ENCODE measurements around the gene CRTC1. TPM values are rescaled to one million over a fixed set of nuclear protein-coding genes. Genes with fewer than 3 reads are reported as not detected.
A peak's percentile ranks its signal among the peaks of the same experiment; 100 is the strongest.

The CRTC1 gene
- total RNA-seq, 1 experiment from 2014 or later, result 12.3 TPM

- Mint-ChIP-seq H3K27ac (peak overlapping the region; percentile 82), H3K4me1 (peaks cover under 1% of the 10 kb centered on the region; the same call in 1 of the 2 replicates), H3K27me3 (ENCODE audit: low read depth) (no peaks in the 10 kb centered on the region), H3K9me3 (no peaks in the 10 kb centered on the region), H3K4me3 (no peak overlapping the region), H3K36me3 (no peaks in the 10 kb centered on the region)
- CTCF ChIA-PET, result interaction anchor here (1.0 to 1.9 kb wide), 4 partner anchors 116 to 261 kb away, joined by 4 to 5 read pairs (median 4); no protein-coding TSS in a partner anchor
- POLR2A ChIA-PET, result no interaction called here
- DNase-seq (ENCODE audit: low spot score) (no peak), ATAC-seq (peak; percentile 43)
- no peak for TF ChIP-seq ZNF232 (CRISPR knock-in tag; IDR thresholded peaks at IDR 0.05)
- no peak for TF ChIP-seq ZNF121 (CRISPR knock-in tag; IDR thresholded peaks at IDR 0.05)
- TF ChIP-seq IRF1 (CRISPR knock-in tag; IDR thresholded peaks at IDR 0.05), result no peak
- TF ChIP-seq, protein P1, sequence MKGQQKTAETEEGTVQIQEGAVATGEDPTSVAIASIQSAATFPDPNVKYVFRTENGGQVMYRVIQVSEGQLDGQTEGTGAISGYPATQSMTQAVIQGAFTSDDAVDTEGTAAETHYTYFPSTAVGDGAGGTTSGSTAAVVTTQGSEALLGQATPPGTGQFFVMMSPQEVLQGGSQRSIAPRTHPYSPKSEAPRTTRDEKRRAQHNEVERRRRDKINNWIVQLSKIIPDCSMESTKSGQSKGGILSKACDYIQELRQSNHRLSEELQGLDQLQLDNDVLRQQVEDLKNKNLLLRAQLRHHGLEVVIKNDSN (CRISPR knock-in tag; IDR thresholded peaks at IDR 0.05), result no peak
- TF ChIP-seq NR3C1 (CRISPR knock-in tag; conservative IDR thresholded peaks at IDR 0.05; ENCODE audit: low read depth), result no peak
- no peak for TF ChIP-seq NR2C2 (CRISPR knock-in tag; IDR thresholded peaks at IDR 0.05)
- TF ChIP-seq ETV6 (CRISPR knock-in tag; IDR thresholded peaks at IDR 0.05), result no peak
- TF ChIP-seq, protein P2, sequence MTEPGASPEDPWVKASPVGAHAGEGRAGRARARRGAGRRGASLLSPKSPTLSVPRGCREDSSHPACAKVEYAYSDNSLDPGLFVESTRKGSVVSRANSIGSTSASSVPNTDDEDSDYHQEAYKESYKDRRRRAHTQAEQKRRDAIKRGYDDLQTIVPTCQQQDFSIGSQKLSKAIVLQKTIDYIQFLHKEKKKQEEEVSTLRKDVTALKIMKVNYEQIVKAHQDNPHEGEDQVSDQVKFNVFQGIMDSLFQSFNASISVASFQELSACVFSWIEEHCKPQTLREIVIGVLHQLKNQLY (CRISPR knock-in tag; IDR thresholded peaks at IDR 0.05), result no peak
- TF ChIP-seq HMGA2 (CRISPR knock-in tag; IDR thresholded peaks at IDR 0.05), result no peak
- TF ChIP-seq, protein P3, sequence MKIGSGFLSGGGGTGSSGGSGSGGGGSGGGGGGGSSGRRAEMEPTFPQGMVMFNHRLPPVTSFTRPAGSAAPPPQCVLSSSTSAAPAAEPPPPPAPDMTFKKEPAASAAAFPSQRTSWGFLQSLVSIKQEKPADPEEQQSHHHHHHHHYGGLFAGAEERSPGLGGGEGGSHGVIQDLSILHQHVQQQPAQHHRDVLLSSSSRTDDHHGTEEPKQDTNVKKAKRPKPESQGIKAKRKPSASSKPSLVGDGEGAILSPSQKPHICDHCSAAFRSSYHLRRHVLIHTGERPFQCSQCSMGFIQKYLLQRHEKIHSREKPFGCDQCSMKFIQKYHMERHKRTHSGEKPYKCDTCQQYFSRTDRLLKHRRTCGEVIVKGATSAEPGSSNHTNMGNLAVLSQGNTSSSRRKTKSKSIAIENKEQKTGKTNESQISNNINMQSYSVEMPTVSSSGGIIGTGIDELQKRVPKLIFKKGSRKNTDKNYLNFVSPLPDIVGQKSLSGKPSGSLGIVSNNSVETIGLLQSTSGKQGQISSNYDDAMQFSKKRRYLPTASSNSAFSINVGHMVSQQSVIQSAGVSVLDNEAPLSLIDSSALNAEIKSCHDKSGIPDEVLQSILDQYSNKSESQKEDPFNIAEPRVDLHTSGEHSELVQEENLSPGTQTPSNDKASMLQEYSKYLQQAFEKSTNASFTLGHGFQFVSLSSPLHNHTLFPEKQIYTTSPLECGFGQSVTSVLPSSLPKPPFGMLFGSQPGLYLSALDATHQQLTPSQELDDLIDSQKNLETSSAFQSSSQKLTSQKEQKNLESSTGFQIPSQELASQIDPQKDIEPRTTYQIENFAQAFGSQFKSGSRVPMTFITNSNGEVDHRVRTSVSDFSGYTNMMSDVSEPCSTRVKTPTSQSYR (CRISPR knock-in tag; IDR thresholded peaks at IDR 0.05), result no peak
- no peak for TF ChIP-seq ESRRA (CRISPR knock-in tag; IDR thresholded peaks at IDR 0.05; ENCODE audit: borderline replicate concordance)
- no peak for TF ChIP-seq ZNF263 (CRISPR knock-in tag; IDR thresholded peaks at IDR 0.05; ENCODE audit: low read depth)
- no peak for TF ChIP-seq JUN (CRISPR knock-in tag; IDR thresholded peaks at IDR 0.05)
- TF ChIP-seq ZBTB21 (CRISPR knock-in tag; IDR thresholded peaks at IDR 0.05; ENCODE audit: borderline replicate concordance), result no peak
Measured at GRCh38 chr19:18730885-18731513, 47.5 kb downstream of the CRTC1 start.

- Mint-ChIP-seq H3K27ac (peak overlapping the region; percentile 82; the same call in 1 of the 2 replicates), H3K9me3 (no peaks in the 10 kb centered on the region), H3K36me3 (no peaks in the 10 kb centered on the region), H3K4me3 (no peak overlapping the region), H3K4me1 (no peaks in the 10 kb centered on the region; the same call in 1 of the 2 replicates), H3K27me3 (ENCODE audit: low read depth) (no peaks in the 10 kb centered on the region)
- DNase-seq (ENCODE audit: low spot score) (no peak), ATAC-seq (no peak)
- TF ChIP-seq PRRX2 (CRISPR knock-in tag; IDR thresholded peaks at IDR 0.05) (no peak), GABPB1 (CRISPR knock-in tag; IDR thresholded peaks at IDR 0.05) (0 out of 2 replicates have a peak, but pooled peaks have one; percentile 26)
- CTCF ChIA-PET, result interaction anchor here (1.0 to 1.3 kb wide), 2 partner anchors 116 to 137 kb away, joined by 4 to 5 read pairs; no protein-coding TSS in a partner anchor
- POLR2A ChIA-PET, result interaction anchor here (0.7 kb wide), 1 partner anchor 133 kb away, joined by 5 read pairs; no protein-coding TSS in a partner anchor
Measured at GRCh38 chr19:18731562-18732008, 48.1 kb downstream of the CRTC1 start.

- POLR2A ChIA-PET, result no interaction called here
- no peak overlapping the region for H3K4me3 Mint-ChIP-seq
Measured at GRCh38 chr19:18733196-18733647, 49.7 kb downstream of the CRTC1 start.

More at GRCh38 chr19:18733196-18733647, 49.7 kb downstream of the CRTC1 start:
- TF ChIP-seq ERG (CRISPR knock-in tag; IDR thresholded peaks at IDR 0.05), result no peak
- no peak for TF ChIP-seq MXD4 (CRISPR knock-in tag; IDR thresholded peaks at IDR 0.05; ENCODE audit: borderline replicate concordance)
- no peak for TF ChIP-seq IRF2 (CRISPR knock-in tag; IDR thresholded peaks at IDR 0.05; ENCODE audit: borderline replicate concordance, low read depth)
- no peak for TF ChIP-seq JUN (CRISPR knock-in tag; IDR thresholded peaks at IDR 0.05)
- TF ChIP-seq ZNF263 (CRISPR knock-in tag; IDR thresholded peaks at IDR 0.05; ENCODE audit: low read depth), result no peak
- TF ChIP-seq GABPB1 (CRISPR knock-in tag; IDR thresholded peaks at IDR 0.05), result no peak
- TF ChIP-seq ZBTB21 (CRISPR knock-in tag; IDR thresholded peaks at IDR 0.05; ENCODE audit: borderline replicate concordance), result no peak
- TF ChIP-seq, protein P4, sequence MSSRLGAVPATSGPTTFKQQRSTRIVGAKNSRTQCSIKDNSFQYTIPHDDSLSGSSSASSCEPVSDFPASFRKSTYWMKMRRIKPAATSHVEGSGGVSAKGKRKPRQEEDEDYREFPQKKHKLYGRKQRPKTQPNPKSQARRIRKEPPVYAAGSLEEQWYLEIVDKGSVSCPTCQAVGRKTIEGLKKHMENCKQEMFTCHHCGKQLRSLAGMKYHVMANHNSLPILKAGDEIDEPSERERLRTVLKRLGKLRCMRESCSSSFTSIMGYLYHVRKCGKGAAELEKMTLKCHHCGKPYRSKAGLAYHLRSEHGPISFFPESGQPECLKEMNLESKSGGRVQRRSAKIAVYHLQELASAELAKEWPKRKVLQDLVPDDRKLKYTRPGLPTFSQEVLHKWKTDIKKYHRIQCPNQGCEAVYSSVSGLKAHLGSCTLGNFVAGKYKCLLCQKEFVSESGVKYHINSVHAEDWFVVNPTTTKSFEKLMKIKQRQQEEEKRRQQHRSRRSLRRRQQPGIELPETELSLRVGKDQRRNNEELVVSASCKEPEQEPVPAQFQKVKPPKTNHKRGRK (CRISPR knock-in tag; IDR thresholded peaks at IDR 0.05; ENCODE audit: borderline replicate concordance), result no peak
- TF ChIP-seq FOXK1 (CRISPR knock-in tag; IDR thresholded peaks at IDR 0.05), result no peak
- CTCF ChIA-PET, result interaction anchor here (0.6 to 1.4 kb wide), 5 partner anchors 29 to 390 kb away, joined by 3 to 6 read pairs (median 3); no protein-coding TSS in a partner anchor
- ATAC-seq (no peak), DNase-seq (ENCODE audit: low spot score) (no peak)
- H3K4me1 Mint-ChIP-seq, result peaks cover 2% of the 10 kb centered on the region; the same call in 1 of the 2 replicates
- no peaks in the 10 kb centered on the region for H3K36me3 Mint-ChIP-seq
- H3K27me3 Mint-ChIP-seq (ENCODE audit: low read depth), result no peaks in the 10 kb centered on the region
- H3K27ac Mint-ChIP-seq, result peak overlapping the region; percentile 45; the same call in 1 of the 2 replicates
- H3K9me3 Mint-ChIP-seq, result no peaks in the 10 kb centered on the region
